Panc1 (cell line): ENCODE results near the gene ALOX12. TPM values are rescaled to one million over a fixed set of nuclear protein-coding genes. Genes with fewer than 3 reads are reported as not detected.
"Not testable (repeated sequence)": the region's sequence is repeated elsewhere in the genome, so short reads cannot be mapped to it uniquely, and the experiment has no call there.

Source experiments
- ATAC-seq: fragments of 200-7000 bp; cut with Tn5 transposase; 2 replicates; pipeline ENCODE4 v1.9.1; 2020; ENCODE audit warnings: mild to moderate bottlenecking, moderate library complexity
- BruUV-seq: library from RNA; stranded (reverse); fragments of 400-500 nt; replicated peaks from 2 replicates; lab custom pipeline; 2021; lab: Mats Ljungman, UMichigan
- CTCF ChIA-PET: fragments of 300-600 bp; sonication (Branson Sonifier 250); formaldehyde crosslinking; loops from one replicate; lab custom pipeline; 2022; ENCODE audit warnings: antibody characterized with exemption; lab: Charles Lee
- POLR2A ChIA-PET: fragments of 300-600 bp; sonication (Branson Sonifier 250); formaldehyde crosslinking; loops from one replicate; lab custom pipeline; 2022; ENCODE audit warnings: antibody characterized with exemption; lab: Charles Lee
- DNase-seq: peaks from one replicate; pipeline ENCODE4 v3.0.0-alpha.2; 2010; ENCODE audit warnings: low read depth, low spot score
- H3K27ac ChIP-seq: 2 replicates; pipeline ENCODE4 v1.5.1; 2011; ENCODE audit warnings: mild to moderate bottlenecking, low read length, inconsistent platforms
- H3K27me3 ChIP-seq: fragments of 200-500 bp; sonication (Bioruptor generic); 2 replicates; pipeline ENCODE4 v1.6.0; 2014; ENCODE audit warnings: low read length, inconsistent platforms; ENCODE audit not compliant: control insufficient read depth, insufficient read depth
- H3K36me3 ChIP-seq: fragments of 200-500 bp; sonication (Bioruptor generic); 2 replicates; pipeline ENCODE4 v1.5.1; 2014; ENCODE audit warnings: inconsistent platforms, mild to moderate bottlenecking, low read length, moderate library complexity; ENCODE audit not compliant: control insufficient read depth, insufficient read depth
- H3K4me1 ChIP-seq: 2 replicates; pipeline ENCODE4 v1.5.1; 2011; ENCODE audit warnings: inconsistent platforms, mild to moderate bottlenecking, low read length, moderate library complexity; ENCODE audit not compliant: control insufficient read depth, insufficient read depth
- H3K4me3 ChIP-seq, 2 experiments: 2 replicates each; pipeline ENCODE4 v1.5.1; 2011 to 2012; ENCODE audit warnings: low read depth in 2 of 2, low read length in 2 of 2, mild to moderate bottlenecking in 2 of 2, inconsistent platforms in 1 of 2, moderate library complexity in 1 of 2
- H3K9me3 ChIP-seq: fragments of 200-500 bp; sonication (Bioruptor generic); 2 replicates; pipeline ENCODE4 v1.5.1; 2014; ENCODE audit warnings: low read depth, mild to moderate bottlenecking, inconsistent platforms, low read length, moderate library complexity; ENCODE audit not compliant: control insufficient read depth, insufficient read depth
- CTCF ChIP-seq: fragments of 450-650 bp; IDR thresholded peaks from 2 replicates; pipeline ENCODE4 v1.5.1; 2017; ENCODE audit warnings: mild to moderate bottlenecking
- POLR2AphosphoS5 ChIP-seq: IDR thresholded peaks from 2 replicates; pipeline ENCODE4 v1.6.1; 2012; ENCODE audit warnings: mild to moderate bottlenecking, low read depth, low read length, moderate library complexity
- REST ChIP-seq, 2 experiments: IDR thresholded peaks; 2 replicates each; pipeline ENCODE4 v1.6.1; 2011 to 2012; ENCODE audit warnings: low read depth in 2 of 2, control low read depth in 1 of 2, low read length in 1 of 2, mild to moderate bottlenecking in 1 of 2, moderate library complexity in 1 of 2; ENCODE audit not compliant: insufficient read depth in 1 of 2
- SIN3A ChIP-seq: IDR thresholded peaks from 2 replicates; pipeline ENCODE4 v1.6.1; 2012; ENCODE audit warnings: low read depth, mild to moderate bottlenecking, low read length, moderate library complexity, borderline replicate concordance; ENCODE audit not compliant: insufficient read depth
- TCF7L2 ChIP-seq: IDR thresholded peaks from 2 replicates; pipeline ENCODE4 v1.6.1; 2011; ENCODE audit warnings: mild to moderate bottlenecking, low read depth, low read length, inconsistent platforms
- in situ Hi-C: cut with HindIII; loops from 2 replicates; pipeline ENCODE4 v1.10.0; 2016; ENCODE audit warnings: low sequenced_read_pairs, low pct_unique_long_range_greater_than_20kb
- intact Hi-C: fragments of 100-400 bp; cut with micrococcal nuclease; formaldehyde crosslinking; loops from one replicate; pipeline ENCODE4 v1.10.0; 2022; ENCODE audit not compliant: unreplicated experiment
- total RNA-seq: library from RNA; stranded (reverse); gene quantifications from one replicate; pipeline ENCODE4 v1.2.1, GENCODE V29; 2021; ENCODE audit not compliant: unreplicated experiment

ALOX12 gene
- total RNA-seq, 1 experiment from 2014 or later = not detected

GRCh38 chr17:6989779-6990178 lies 6.1 kb upstream of the ALOX12 start:
- ATAC-seq (no peak), DNase-seq (no peak)
- Histone ChIP-seq H3K27me3 (no peaks in the 10 kb centered on the region), H3K4me3 (no peak overlapping the region), H3K36me3 (no peaks in the 10 kb centered on the region), H3K9me3 (no peaks in the 10 kb centered on the region), H3K27ac (no peak overlapping the region), H3K4me1 (no peaks in the 10 kb centered on the region)
- BruUV-seq = no TSS peak
- no peak for TF ChIP-seq CTCF
- TF ChIP-seq REST (IDR thresholded peaks at IDR 0.05; ENCODE audit: insufficient read depth in 1 of 2, low read depth in 2 of 2, low read length in 1 of 2) = no peak
- TF ChIP-seq SIN3A = no peak
- TF ChIP-seq POLR2AphosphoS5 = no peak
- TF ChIP-seq TCF7L2 = no peak
- ChIA-PET CTCF (no interaction called here), POLR2A (interaction anchor here (0.6 kb wide), 1 partner anchor 160 kb away, joined by 7 read pairs; no protein-coding TSS in a partner anchor)
- in situ Hi-C loops (no loop called here), intact Hi-C loops (no loop called here)

GRCh38 chr17:6993613-6994056 lies 2.2 kb upstream of the ALOX12 start:
- POLR2A ChIA-PET, H3K9me3 ChIP-seq: not testable (repeated sequence)

GRCh38 chr17:6994118-6994598 lies 1.7 kb upstream of the ALOX12 start:
- TSS peak; percentile 43 for BruUV-seq
- CTCF ChIA-PET = no interaction called here

More at GRCh38 chr17:6993613-6994056, 2.2 kb upstream of the ALOX12 start:
- H3K27me3 ChIP-seq, H3K27ac ChIP-seq, BruUV-seq, H3K36me3 ChIP-seq, intact Hi-C loops, in situ Hi-C loops, H3K4me3 ChIP-seq, H3K4me1 ChIP-seq, CTCF ChIA-PET, ATAC-seq, DNase-seq: not testable (repeated sequence)

More at GRCh38 chr17:6994118-6994598, 1.7 kb upstream of the ALOX12 start:
- Histone ChIP-seq H3K36me3 (no peaks in the 10 kb centered on the region), H3K27me3 (no peaks in the 10 kb centered on the region), H3K27ac (no peak overlapping the region), H3K9me3 (no peaks in the 10 kb centered on the region), H3K4me3 (no peak overlapping the region), H3K4me1 (no peaks in the 10 kb centered on the region)
- in situ Hi-C loops (no loop called here), intact Hi-C loops (no loop called here)
- TF ChIP-seq POLR2AphosphoS5 (no peak), SIN3A (no peak), CTCF (no peak), REST (IDR thresholded peaks at IDR 0.05; ENCODE audit: insufficient read depth in 1 of 2, low read depth in 2 of 2, low read length in 1 of 2) (no peak), TCF7L2 (no peak)
- no peak for DNase-seq
- no peak for ATAC-seq
- POLR2A ChIA-PET = no interaction called here
